LNCaP clone FGC (cell line): Measurements from ENCODE around the gene TGFBRAP1.

Experiments
- DNase-seq: peaks from one replicate; pipeline ENCODE4 v3.0.0-alpha.2; 2011; ENCODE audit warnings: low read depth
- H3K4me3 ChIP-seq: 2 replicates; pipeline ENCODE4 v1.5.1; 2011; ENCODE audit warnings: mild to moderate bottlenecking, low read depth, low read length, control low read depth
- CTCF ChIP-seq: IDR thresholded peaks from 2 replicates; pipeline ENCODE4 v1.5.1; 2012; ENCODE audit warnings: mild to moderate bottlenecking; ENCODE audit not compliant: control insufficient read depth, insufficient read depth; ENCODE audit errors: extremely low read depth

The TGFBRAP1 gene

GRCh38 chr2:105235388-105236059 is 94.0 kb downstream of the TGFBRAP1 start:
- no peak for DNase-seq
- TF ChIP-seq CTCF, result peak; percentile 74
- no peak overlapping the region for H3K4me3 ChIP-seq

DNA sequence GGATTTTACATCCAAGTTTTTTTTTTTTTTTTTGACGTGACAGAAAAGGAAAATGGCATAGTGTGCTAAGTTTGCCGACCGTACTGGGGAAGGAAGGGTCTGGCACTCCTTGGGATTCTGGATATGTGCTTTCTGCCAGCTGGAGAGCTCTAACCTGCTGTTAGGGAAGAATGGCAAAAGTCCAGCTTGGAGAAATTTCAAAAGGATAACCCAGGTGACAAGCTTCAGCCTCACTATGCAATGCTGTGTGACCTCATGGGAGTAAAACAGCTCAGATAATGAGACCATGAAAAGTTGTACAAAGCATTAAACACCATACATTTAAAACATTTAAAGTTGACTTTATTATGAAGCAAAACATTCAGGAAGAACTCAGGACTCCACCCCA is 98.3 kb downstream of the TGFBRAP1 start:
- no peak overlapping the region for H3K4me3 ChIP-seq
- peak; percentile 57 for DNase-seq
- TF ChIP-seq CTCF, result no peak

DNA sequence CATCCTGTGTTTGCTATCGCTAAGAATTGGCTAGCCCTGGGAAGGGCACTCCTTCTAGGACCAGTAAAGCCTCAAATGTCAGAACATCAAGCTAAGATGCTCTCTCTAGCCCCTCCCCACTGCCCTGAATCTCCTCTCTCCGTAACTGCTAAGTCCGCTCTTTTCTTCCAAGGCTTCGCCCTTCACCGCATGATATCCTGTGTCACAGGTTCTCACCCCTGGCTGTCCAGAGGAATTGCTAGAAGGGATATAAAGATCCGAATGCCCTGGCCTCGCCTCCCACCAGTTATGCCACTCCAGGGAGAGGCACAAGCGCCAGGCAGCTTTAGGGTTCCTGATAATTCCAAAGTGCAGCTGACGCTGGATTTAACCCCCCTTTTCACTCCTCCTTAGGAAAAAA is 105.1 kb downstream of the TGFBRAP1 start:
- no peak overlapping the region for H3K4me3 ChIP-seq
- DNase-seq, result no peak
- no peak for TF ChIP-seq CTCF

DNA sequence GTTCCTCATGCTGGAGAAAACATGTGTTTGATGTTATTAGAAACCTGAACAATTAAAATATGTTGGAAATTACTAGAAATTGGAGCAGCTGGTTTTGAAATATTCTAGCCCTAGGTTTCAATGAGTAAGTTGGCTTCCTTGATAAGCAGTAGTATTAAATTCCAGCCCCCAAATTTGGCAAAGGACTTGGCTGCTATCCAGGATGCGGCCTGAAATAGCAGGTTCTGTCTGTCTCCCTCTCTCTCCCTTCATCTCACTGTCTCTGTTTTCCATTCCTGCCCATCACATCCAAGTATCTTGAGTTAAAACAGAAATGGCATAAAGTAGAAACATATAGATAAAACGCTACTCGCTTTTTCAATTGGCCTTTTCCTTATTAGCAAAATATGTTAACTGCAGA is 108.9 kb downstream of the TGFBRAP1 start:
- DNase-seq, result no peak
- H3K4me3 ChIP-seq, result no peak overlapping the region
- no peak for TF ChIP-seq CTCF

DNA sequence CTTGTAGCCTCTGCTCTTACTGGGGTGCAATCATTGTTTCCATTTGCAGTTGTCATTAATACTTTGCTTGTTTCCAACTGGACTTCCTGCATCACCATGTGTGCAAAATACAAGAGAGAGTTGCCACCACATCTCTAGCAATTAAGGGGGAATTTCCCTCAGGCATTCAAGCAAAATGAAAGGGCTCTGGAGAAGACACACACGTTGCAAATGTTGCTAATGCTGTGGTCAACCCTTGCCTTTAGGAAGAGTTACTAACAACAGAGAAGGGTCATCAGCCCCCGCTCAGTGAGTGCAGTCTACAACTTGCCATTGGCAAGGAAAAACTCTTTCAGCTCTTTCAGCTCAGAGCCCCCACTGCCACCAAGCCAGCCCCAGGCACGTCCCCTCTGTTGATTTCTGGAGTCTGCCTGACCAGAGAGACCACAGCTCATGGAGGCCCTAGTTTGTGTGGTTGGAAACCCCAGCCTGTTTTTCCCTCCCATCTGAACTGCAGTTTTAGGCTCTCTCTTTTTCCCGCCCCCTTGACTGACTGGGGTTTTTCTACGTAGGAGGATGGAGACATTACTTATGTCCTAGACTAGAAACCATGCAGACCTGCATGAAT is 113.8 kb downstream of the TGFBRAP1 start:
- TF ChIP-seq CTCF, result no peak
- no peak for DNase-seq
- no peak overlapping the region for H3K4me3 ChIP-seq
